Type B pancreatic cell (in vitro differentiated cells): Measurements from ENCODE around the gene SH3BGRL3. TPM values are rescaled to one million over a fixed set of nuclear protein-coding genes. Genes with fewer than 3 reads are reported as not detected.

ENCODE experiments used
- DNase-seq: peaks from one replicate; pipeline ENCODE4 v3.0.0; 2021; ENCODE audit warnings: mixed read lengths; ENCODE audit not compliant: unreplicated experiment; ENCODE audit errors: extremely low spot score
- H3K27ac Mint-ChIP-seq: 2 replicates; pipeline ENCODE4 v1.8.0; 2021; ENCODE audit warnings: mild to moderate bottlenecking, mixed read lengths
- H3K27me3 Mint-ChIP-seq: 2 replicates; pipeline ENCODE4 v1.8.0; 2021; ENCODE audit warnings: mixed read lengths
- H3K36me3 Mint-ChIP-seq: 2 replicates; pipeline ENCODE4 v1.8.0; 2021; ENCODE audit warnings: mixed read lengths
- H3K4me1 Mint-ChIP-seq: one replicate; pipeline ENCODE4 v1.8.0; 2021; ENCODE audit warnings: mixed read lengths; ENCODE audit not compliant: unreplicated experiment
- H3K4me3 Mint-ChIP-seq: 2 replicates; pipeline ENCODE4 v1.8.0; 2021; ENCODE audit warnings: mild to moderate bottlenecking, mixed read lengths
- H3K9me3 Mint-ChIP-seq: 2 replicates; pipeline ENCODE4 v1.8.0; 2021; ENCODE audit warnings: mixed read lengths
- CTCF ChIP-seq: fragments of 200-600 bp; sonication (generic); conservative IDR thresholded peaks from 2 replicates; pipeline ENCODE4 v1.5.0; 2021; ENCODE audit warnings: antibody characterized with exemption, mild to moderate bottlenecking
- total RNA-seq: library from RNA; stranded (reverse); gene quantifications from 2 replicates; pipeline ENCODE4 v1.2.1, GENCODE V29; 2021; ENCODE audit warnings: low replicate concordance

Gene SH3BGRL3
- total RNA-seq, 1 donor from 2014 or later, result 78.1 TPM

- peak overlapping the region; percentile 10 for H3K27ac Mint-ChIP-seq
- H3K36me3 Mint-ChIP-seq, result no peaks in the 10 kb centered on the region
- peaks cover 34% of the 10 kb centered on the region for H3K4me1 Mint-ChIP-seq
- DNase-seq, result no peak
- TF ChIP-seq CTCF, result no peak
- H3K4me3 Mint-ChIP-seq, result no peak overlapping the region
- no peaks in the 10 kb centered on the region for H3K27me3 Mint-ChIP-seq
- no peaks in the 10 kb centered on the region for H3K9me3 Mint-ChIP-seq
Measured at GRCh38 chr1:26287033-26287711, 7.3 kb downstream of the SH3BGRL3 start.

- H3K4me1 Mint-ChIP-seq, result peaks cover 34% of the 10 kb centered on the region
- H3K36me3 Mint-ChIP-seq, result no peaks in the 10 kb centered on the region
- no peaks in the 10 kb centered on the region for H3K9me3 Mint-ChIP-seq
- H3K27ac Mint-ChIP-seq, result peak overlapping the region; percentile 10
- TF ChIP-seq CTCF, result no peak
- DNase-seq, result no peak
- H3K27me3 Mint-ChIP-seq, result no peaks in the 10 kb centered on the region
- no peak overlapping the region for H3K4me3 Mint-ChIP-seq
Measured at GRCh38 chr1:26287811-26288210, 7.9 kb downstream of the SH3BGRL3 start.

- no peak overlapping the region for H3K27ac Mint-ChIP-seq
- no peak overlapping the region for H3K4me3 Mint-ChIP-seq
- no peaks in the 10 kb centered on the region for H3K27me3 Mint-ChIP-seq
- DNase-seq, result no peak
- no peak for TF ChIP-seq CTCF
- H3K9me3 Mint-ChIP-seq, result no peaks in the 10 kb centered on the region
- peaks cover 34% of the 10 kb centered on the region for H3K4me1 Mint-ChIP-seq
- H3K36me3 Mint-ChIP-seq, result no peaks in the 10 kb centered on the region
Measured at GRCh38 chr1:26288311-26288941, 8.5 kb downstream of the SH3BGRL3 start.

- H3K27me3 Mint-ChIP-seq, result no peaks in the 10 kb centered on the region
- no peak for DNase-seq
- no peaks in the 10 kb centered on the region for H3K36me3 Mint-ChIP-seq
- no peak overlapping the region for H3K4me3 Mint-ChIP-seq
- TF ChIP-seq CTCF, result no peak
- H3K9me3 Mint-ChIP-seq, result no peaks in the 10 kb centered on the region
- no peak overlapping the region for H3K27ac Mint-ChIP-seq
- H3K4me1 Mint-ChIP-seq, result peaks cover 34% of the 10 kb centered on the region
Measured at GRCh38 chr1:26289158-26290059, 9.5 kb downstream of the SH3BGRL3 start.

GRCh38 chr1:26290122-26290881 lies 10.4 kb downstream of the SH3BGRL3 start:
- no peak for TF ChIP-seq CTCF
- Mint-ChIP-seq H3K4me3 (no peak overlapping the region), H3K27ac (no peak overlapping the region), H3K27me3 (no peaks in the 10 kb centered on the region), H3K4me1 (peaks cover 29% of the 10 kb centered on the region), H3K9me3 (no peaks in the 10 kb centered on the region), H3K36me3 (no peaks in the 10 kb centered on the region)
- DNase-seq, result no peak
